Measurements from ENCODE around the gene SORCS3.

Gene SORCS3

DNA sequence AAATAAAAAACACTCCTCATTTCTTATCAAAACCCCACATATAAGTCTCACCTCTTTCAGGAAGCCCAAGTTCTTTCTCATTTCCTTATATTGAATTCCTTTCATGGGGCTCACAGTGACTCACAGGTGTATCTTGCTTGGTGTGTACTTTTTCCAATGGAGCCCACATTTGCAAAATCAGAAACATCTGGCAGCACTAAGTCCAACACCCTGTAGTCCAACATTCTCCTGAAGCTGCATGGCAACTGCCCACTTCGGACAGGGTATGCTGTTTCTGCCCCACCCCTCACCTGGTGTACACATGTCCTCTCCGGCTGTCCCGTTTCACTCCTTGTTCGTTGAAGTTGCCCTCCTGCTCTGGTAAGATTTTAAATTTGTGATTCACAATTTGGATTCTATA, 544.1 kb downstream of the SORCS3 start:
- no peak for DNase-seq (ENCODE audit: low read depth in 2 of 2)

DNA sequence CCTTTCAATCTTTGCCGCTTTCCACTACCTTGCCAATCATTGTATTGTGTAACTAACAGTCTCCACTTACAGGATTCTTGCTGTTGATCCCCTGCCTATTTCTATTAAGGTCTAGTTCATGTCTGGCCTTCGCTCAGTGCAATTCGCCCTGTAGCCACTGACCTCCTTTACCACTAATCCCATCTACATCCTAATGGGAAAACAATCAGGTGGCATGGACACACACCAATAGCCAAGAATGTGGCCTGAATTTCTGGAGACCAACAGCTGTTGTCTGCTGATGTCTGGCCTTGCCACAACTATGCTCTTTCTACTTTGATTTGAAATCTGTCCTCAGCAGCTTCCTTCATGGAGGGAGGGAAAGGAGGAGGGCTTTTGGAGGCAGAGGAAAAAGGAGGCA, 546.2 kb downstream of the SORCS3 start:
- DNase-seq (ENCODE audit: low read depth in 2 of 2), result no peak

DNA sequence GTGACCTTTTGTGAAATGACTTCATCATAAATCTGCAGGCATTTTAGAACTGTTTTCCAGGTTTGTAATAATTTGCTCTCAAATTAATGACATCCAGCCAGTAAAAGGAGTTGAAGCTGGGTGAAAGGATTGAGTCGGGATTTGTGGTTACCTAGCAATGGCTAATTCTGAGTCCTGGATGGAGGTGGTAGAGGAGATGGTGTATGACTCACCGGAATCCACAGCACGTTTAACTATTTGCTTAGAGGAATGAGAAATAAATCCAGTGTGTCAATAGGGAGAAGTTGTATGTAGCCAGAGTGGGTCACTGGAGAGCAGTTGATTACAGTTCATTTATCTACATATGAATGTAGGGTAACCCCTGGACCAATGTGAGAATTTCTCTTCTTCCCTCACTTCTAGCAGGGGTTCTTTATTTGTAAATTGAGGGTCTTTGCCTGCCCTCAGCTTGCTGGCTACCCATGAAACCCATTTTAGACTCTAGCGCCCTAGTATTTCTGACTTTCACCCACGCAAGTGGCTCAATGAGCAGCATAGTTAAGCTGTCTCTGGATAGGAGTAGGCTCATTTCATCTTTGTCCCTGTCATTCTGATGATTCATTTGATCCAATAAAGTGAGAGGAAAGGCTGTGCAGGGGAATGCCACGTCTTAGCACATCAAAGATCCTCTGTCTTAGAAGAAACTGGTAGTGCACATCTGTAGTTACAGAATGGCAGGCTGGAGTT, 547.8 kb downstream of the SORCS3 start:
- no peak for DNase-seq (ENCODE audit: low read depth in 2 of 2)

DNA sequence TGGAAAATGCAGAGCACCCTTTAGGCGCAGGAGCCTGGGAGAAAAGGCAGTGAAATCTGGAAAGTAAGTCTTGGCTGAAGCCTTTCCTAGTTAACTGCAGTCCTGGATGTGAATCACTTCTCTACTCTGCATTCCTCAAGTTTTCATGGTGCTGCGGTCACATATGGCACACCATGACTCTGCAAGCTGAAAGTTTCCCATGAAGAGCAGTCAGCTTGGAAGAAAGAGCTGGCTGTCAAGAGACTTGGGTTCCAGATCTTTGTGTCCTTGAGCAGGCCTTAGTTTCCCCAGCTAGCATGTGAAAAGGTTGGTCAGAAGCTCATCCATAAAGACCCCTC, 548.3 kb downstream of the SORCS3 start:
- no peak for DNase-seq (ENCODE audit: low read depth in 2 of 2)

DNA sequence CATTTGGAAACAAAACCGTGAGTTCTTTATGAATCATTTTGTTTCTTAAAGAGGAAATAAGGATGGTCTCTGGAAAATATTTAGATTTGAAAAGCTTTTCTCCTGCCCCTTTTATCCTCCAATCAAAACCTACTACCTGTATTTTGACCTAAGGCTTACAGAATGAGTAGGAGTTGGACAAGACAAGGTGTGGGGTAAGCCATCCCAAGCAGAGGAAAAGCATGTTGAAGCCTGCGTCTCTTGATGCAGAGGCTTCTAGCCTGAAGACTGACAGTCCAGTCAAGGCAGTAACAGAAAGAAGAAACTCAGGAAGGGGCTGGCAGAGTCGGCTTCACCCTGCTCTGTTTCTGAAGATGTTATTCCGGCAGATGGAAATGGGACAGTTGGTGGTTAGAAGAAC, 551.1 kb downstream of the SORCS3 start:
- no peak for DNase-seq (ENCODE audit: low read depth in 2 of 2)

DNA sequence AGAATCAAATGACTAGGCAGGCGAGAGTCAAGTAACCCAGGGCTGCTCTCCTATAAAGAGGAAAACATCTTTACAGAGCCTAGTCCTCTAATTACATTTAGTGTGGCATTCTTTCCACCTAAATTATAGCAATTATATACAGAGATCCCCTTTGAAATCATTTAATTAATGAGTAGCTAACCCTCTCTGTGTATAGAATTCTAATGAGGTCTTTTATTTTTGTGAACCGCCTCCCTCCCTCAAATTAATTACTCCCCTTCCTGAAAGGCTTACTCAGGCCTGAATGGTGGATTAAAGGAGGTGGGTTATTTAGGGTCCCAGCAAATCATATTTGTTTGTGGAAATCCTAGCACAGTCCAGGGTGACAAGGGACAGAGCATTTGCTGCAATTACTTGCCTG, 551.8 kb downstream of the SORCS3 start:
- DNase-seq (ENCODE audit: low read depth in 2 of 2), result no peak

DNA sequence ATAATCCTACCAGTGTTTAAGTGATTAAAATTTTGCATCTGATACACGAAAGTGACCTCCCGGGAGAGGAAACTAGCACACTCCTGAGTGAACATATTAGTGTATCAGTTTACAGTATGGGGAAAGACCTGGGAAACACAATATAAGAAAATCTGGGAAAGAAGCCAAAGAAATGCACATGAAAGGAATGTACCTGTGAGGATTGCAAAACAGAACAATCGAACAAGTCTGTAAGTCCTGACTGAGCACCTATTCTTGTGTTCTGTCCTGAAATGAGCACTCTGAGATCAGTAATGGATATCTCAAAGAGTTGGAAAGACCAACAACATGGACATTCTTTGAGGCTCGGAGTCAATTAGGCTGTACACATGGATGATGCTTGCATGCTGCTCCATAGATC, 554.7 kb downstream of the SORCS3 start:
- no peak for DNase-seq (ENCODE audit: low read depth in 2 of 2)

DNA sequence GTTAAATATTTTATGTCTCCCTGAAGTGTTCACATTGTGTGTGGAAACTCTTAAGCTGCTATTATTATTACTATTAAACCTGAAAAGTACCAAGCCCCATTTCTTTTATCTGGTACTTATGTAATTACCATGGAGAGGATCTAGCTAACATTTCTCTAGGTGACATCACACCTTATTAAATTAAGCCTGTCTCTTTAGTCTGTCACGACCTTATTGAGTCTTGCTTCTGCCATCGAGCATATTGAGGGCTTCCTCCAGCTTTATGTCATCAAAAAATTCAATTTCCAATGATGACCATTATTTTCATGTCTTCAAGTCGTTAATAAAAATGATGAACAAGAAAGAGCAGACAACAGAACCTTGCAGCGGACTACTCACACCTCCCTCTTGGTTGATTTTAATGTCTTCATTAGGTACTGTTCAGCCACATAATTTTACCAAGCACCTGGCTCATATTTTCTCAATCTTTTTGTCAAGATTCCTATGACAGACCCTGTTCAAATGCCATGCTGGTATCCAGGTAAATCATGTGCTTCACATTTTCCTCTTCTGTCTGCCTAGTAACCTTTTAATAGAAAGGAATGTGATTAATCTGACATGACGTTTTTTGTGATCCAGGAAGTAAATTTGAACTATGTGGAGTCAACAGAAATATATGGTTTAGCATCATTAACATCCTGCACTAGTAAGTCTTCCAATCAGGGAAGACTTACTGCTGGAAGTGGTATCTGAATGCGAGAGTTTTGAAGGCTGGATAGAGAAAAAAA, 556.7 kb downstream of the SORCS3 start:
- no peak for DNase-seq (ENCODE audit: low read depth in 2 of 2)

DNA sequence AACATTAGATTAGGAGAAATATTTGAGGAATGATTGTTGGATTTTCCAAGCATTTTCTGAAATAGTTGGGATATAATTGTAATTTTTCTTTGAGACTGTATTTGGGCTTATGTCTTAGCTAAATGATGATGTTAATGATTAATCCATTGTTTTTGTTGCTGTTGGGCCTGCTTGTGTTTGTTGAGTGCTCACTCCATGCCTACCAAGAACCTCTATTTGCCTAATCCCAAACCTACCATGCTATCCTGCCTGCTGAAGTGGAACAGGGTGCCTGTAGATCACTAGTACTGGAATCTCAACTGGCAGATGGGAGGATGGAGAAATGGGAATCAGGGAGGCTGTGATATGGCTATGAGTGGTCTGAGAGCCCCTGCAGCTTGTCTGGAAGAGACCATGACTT, 565.5 kb downstream of the SORCS3 start:
- DNase-seq (ENCODE audit: low read depth in 2 of 2), result no peak

DNA sequence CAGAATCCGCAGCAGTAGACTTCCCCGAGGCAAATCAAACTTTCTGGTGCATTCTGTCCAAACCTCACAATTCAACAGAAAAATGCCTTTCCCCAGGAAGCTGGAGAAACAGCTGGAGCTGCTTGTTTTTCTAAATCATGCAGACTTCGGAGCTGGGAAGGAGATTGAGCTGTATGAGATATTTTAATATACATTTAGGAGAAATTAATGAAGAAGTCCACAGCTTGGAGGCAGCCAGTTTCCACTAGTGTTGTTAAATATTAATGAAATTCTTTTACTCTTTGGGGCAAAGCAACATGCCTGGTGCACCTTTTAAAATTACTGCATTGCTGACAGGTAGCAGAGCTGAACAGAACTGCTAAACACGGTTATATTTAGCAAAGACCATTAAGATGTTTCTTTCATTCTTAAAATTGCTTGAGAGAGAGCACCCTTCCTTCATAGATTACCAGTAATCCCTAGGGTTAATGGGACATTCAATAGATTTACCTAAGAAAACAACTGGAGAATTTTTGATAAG, 566.4 kb downstream of the SORCS3 start:
- no peak for DNase-seq (ENCODE audit: low read depth in 2 of 2)

DNA sequence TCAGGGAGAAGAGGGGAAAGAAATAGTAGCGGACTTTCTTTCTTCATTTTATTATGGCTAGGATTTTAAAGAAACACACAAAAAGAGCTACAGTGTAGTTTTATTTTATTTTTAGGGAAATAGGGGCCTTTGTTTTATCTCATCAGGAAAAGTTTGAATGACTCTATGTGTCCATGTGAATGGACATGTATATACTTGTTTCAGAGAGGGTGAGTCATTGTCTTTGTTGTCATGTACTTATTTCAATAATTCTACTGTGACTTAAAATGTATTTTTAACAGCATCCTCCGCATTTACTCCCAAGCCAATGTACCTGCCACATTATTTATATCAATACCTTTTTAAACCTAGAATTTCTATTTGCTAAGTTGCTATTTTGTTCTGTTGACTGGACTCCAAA, 569.5 kb downstream of the SORCS3 start:
- no peak for DNase-seq (ENCODE audit: low read depth in 2 of 2)

DNA sequence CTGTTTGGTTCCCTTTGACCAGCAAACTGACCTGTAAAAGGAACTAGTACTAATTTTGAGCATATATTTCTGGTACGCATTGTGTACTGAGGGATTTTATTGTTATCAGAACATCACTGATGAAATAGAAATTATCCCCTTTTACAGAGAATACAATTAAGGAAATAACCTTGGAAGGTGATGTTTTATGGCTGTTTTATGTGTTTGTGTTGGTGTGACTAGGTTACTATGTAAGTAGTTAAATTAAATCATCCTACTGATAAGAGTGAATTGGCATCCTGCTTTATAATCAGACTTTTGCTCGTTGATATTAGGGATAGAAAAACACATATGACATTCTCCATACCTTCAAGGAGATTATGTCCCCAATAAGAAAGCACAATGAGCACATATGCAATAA, 596.6 kb downstream of the SORCS3 start:
- no peak for DNase-seq (ENCODE audit: low read depth in 2 of 2)

DNA sequence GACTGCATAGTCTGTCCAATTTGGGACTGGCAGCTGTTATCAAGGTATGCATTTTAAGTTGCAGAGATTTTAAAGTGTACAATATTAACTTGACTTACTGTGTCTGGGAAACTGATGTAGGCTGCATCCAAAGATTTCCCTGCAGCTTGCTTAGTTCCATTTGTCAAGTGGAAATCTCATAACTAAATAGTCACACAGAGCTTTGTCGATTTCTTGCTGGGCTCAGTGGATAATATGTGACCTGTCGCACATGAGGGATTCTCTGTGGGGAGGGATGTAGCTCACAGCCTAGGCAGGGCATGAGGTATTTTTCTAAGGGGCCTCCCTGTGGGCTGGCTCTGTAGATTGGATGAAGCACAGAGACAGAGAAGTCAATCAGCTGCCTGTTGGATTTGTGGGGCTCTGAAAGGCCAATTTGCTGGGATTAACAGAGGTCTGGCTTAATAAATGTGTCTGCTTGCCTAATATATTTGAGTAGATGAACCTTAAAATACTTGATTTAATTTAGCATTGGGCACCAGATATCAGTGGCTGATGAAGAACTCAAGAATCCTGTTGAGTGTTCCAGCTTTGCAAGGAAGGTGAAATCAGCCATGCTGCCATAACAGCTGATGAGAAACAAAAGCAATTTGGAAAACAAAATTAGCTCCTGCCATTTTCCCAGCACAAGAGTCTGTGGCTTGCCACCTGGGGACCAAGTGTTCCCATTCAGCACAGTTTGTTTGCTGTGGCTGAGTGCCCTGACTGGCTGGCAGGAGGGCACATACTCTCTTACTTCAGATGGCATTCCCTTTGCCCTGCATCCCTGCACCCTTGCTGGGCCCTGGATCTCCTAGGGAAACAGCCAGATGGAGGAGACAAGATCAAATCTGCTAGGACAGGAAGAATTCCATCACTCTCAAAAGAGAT, 598.5 kb downstream of the SORCS3 start:
- DNase-seq (ENCODE audit: low read depth in 2 of 2), result no peak

DNA sequence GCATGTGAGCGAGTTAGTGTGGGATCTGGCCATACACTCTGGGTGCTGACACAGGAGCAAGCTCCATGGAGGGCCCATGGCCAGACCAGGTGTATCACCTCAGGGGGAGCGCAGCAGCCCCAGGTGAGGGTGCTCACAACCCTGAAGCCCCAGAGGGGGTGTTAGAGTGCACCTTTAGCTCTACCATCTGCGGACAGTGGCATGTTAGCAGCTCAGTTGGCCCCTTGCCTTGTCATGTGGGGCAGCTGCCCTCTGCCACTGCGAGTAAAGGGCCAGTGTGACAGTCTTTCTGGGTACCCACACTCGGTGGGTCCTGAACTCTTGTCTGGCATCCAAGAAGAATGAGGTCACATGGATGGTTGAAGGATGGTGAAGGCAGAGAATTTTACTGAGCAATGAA, 600.2 kb downstream of the SORCS3 start:
- DNase-seq (ENCODE audit: low read depth in 2 of 2), result no peak

DNA sequence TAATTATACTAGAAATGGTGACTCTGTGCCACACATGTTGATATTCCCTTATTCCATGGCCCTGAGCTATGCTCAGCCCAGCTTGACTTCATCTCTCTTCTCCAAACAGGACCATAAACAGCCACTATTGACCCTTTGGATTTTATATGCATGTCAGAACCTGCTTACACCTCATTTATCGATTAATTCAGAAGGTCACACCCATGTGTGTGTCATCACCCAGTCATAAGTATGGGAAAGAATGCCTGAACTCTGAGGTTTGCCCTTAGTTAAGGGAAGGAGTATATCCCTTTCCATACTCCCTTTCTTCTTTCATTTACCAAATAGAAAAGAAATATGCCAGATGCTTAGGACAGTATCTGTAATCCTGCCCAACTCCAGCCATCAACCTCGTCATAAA, 602.3 kb downstream of the SORCS3 start:
- DNase-seq (ENCODE audit: low read depth in 2 of 2), result no peak

DNA sequence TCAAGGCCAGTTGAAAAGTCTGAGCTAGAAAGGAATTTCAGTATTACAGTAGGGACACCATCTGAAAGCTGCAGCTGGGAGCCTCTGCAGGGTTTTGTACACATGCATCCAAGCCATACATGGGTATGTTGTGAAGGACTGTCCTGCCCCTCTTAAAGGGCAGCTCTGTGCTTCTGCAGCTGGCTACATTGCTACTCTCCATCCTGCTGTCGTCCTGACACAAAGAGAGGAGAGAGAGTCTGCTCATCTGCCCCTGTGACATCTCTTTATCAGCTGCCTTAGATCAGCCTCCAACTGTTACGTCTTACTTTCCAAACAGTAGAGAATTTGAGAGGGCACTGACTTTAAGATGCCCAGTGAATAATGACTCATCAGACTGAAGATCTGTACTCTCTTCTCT, 602.7 kb downstream of the SORCS3 start:
- DNase-seq (ENCODE audit: low read depth in 2 of 2), result no peak

DNA sequence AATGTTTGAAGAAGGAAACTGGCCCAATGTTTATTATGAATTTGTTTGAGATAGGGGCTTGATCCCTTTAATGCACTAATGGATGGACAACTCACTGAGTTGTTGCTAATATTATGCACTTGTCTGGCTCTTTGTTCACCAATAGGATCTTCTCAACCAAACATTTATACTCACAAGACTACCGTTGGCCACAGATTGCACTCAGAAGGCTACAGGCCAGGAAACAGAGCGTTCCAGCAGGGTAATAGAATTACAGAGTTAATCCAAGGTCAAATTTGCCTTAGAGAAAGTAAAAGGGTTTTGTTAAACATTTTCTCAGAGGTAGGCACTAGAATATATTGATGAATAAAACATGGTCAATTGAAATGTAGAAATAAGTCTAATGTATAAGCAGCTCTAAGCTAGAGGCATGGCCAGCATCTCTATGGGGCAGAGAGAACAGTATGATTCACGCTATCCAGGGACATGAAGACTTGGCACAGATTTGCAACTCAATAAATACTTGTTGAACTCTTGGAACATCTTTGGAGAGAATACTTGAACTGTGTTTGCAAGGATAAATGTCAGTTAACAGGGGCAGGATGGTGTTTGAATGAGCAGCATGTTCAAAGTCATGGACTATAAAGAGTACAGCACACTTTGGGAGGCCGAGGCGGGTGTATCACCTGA, 606.9 kb downstream of the SORCS3 start:
- no peak for DNase-seq (ENCODE audit: low read depth in 2 of 2)

DNA sequence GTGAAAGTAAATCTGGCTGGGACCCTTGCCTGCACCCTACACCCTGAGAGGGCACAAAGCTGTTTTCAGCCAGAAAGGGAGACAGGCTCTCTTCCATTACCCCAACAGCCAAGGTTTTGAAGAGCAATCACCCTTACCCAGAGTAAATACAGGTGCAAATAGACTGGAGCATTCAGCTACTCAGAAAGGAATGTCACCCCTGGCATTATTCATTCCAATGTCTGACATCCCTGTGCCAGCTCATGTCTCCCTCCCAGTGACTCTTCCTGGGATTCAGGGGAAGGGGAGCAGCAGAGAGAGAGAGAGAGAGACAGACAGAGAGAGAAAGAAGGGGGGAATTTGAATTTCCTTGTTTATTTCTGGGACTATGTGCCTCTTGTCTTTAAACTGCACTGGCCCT, 611.8 kb downstream of the SORCS3 start:
- DNase-seq (ENCODE audit: low read depth in 2 of 2), result no peak

DNA sequence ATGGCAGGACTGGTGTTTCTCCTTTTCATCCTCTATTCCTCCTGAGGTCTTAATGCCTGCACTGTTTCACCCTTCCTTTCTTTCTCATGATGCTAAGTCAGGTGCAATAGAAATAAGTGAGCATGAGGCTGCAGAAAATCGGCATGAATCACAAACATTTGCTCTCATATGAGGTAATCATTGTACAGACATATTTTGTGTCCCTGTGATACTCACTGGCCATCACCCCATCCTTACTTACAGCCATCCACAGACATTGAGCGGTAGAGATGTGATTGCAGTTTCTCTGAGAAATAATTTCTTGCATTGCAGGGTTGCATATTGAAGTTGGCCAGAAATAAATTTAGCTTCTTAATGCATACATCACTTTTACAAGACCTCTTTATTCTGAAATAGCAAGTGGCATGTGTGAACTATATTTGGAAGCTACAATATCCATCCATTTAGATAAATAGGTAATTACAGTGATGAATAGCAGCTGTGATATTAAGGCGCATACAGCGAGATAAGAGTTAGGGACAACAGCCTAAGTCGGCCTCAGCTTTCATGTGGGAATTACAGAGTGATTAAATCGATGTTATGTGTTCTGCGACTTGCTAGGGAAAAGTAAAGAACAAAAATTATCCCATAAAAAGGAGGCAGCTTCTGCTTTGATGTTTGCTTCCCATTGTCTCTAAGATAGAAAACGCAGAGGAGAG, 612.6 kb downstream of the SORCS3 start:
- DNase-seq (ENCODE audit: low read depth in 2 of 2), result no peak

DNA sequence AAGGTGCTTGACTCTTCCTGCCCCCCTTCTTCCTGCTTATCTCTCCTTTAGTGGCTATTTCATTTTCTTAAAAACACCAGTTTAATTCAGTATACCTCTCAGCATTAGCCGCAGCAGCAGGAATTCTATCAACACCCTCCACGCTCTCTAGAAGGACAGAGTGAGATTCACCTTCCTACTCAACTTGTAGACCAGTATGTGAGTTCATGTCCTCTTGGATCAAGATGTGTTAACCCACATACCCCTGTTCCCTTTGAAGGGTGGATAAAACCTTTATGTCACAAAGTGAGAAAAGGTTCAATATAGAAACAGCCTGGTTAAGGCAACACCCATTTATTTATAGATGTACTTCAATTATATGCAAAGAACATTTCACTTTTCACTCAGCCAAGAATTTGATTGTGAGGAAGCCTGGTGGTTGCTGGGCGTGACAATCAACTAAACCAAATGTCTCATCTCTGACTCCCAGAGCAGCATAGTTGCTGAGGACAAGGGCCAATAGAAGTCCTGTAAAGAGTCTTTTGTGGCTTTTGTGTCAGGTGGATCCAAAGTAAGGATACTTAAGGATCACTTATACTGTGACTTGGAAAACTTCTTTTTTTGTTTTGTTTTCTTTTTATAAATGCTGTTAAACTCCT, 617.1 kb downstream of the SORCS3 start:
- DNase-seq (ENCODE audit: low read depth in 2 of 2), result no peak

DNA sequence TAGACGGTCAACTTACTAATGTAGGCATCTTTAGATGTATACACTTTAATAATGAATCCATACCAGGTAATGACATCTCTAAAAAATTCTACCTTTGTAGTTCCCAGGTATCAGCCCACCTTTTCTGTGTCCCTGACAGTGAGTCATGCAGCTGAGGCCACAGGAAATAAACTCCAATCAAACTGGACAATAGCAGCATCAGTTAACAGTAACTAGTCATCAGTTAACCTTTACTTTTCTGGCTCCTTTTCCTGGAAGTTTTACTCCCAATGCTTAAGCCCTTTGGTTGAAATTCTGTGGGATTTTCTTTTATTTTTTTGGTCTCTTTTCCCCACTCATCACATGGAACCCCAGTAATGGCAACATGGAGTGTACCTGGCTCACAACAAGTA, 617.6 kb downstream of the SORCS3 start:
- no peak for DNase-seq (ENCODE audit: low read depth in 2 of 2)
